Inferior parietal cortex (tissue), 1 donor: ENCODE data around the gene NAB1.
"Not testable (repeated sequence)": the region's sequence is repeated elsewhere in the genome, so short reads cannot be mapped to it uniquely, and the experiment has no call there.

Source experiments
- DNase-seq: peaks from one replicate; pipeline ENCODE4 v3.0.0-alpha.2; 2016; ENCODE audit errors: extremely low spot score

Gene NAB1

GRCh38 chr2:190670182-190670946, 21.5 kb downstream of the NAB1 start:
- DNase-seq, result no peak

DNA sequence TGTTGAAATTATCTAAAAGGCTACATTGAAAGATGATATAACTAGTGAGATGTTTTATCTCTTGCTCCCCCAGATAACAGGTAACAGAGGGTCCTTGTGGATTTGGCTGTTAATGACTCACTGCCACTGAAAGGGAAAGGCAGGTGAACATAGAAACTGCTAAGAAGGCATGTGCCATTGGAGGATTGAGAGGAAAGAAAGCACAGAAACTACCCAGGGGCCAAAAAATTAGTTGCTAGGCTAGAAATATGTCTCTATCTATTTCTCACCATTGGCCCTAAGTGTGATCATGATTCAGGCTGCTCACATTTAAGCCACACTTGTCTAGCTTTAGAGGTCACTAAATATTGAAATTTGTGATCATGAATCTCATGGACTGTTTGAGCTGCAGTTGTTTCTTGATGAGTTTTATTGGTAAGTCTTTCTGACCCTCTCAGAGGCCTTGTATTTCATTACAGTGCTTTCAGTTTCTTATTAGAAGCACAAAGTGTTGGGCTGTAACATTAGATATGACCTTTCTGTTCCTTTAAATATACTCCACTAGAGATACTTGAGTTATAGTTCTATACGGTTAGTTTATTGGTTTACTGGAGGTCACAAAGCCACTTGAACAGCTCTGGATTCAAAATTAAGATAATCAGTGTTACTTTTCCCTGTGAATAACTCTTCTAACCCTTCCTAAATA, 26.2 kb downstream of the NAB1 start:
- DNase-seq, result no peak

- no peak for DNase-seq
Observed at GRCh38 chr2:190677255-190677654, 28.4 kb downstream of the NAB1 start.

GRCh38 chr2:190678444-190679162, 29.7 kb downstream of the NAB1 start:
- peak; percentile 39 for DNase-seq

DNA sequence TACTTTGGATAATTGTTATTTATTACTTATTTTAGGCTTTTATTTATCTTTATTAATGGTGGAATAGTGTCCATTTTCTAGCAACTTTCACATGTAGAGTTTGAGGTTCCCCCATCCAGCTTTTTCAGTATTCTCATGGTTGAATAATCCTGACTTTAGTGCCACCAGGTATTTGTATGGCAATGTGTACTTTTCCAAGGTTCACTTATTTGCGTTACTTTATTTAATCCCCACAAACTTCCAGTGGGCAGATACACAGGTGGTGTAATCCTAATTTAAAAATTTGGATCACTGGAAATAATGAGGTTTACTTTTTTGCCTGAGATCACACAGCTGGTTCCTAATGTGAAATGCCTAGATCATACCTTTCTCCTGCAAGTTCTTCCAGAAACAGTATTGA, 30.5 kb downstream of the NAB1 start:
- DNase-seq, result no peak

DNA sequence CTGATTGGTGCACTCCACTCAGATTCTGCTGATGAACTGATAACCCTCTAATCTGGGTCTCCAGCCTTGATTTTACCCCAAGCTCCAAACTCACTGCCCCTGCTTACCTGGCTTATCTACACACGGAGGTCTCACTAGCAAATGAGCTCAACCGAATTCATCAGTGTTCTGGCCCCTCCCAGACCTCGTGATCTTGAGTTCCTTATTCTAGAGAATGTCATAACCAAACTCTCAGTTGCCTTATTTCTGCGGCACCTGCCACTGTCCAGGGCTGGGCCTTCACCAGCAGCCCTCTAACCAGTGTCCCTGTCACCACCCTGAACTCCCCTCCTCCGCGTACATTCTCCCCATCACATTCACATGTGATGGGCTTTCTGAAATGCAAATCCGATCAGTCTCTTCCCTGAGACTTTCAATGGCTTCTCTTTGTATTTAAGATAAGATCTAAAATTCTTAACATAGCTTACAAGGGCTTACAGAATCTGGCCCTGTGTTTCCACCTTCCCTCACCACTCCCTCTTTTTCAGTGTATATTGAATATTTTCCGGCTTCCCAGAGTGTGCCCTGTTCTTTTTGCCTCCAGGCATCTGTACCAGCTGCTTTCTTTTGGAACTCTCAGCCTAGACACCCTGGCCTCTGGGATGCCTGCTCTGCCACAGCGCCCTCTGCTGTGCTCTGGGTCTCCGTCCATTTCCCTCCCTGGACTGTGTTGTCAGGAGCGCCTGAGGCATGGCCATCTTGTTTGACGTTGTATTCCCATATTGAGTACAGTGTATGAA, 31.1 kb downstream of the NAB1 start:
- DNase-seq, result peak; percentile 62

DNA sequence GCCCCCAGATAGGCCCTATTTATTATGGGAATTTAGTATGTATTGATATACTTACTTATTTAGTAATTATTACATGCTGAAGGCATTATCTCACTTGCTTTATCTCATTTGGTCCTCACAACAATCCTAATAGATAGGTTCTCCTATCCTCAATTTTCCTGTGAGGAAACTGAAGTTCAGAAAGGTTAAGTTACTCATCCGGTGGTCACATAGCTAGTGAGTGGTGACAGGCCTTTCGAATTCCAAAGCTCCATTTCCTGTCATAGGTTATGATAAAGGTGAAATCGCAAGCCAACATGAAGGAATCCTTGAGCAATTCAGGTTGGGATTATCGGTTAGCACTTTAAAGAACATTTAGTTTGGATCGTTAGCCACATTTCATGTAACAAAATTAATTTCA, 33.3 kb downstream of the NAB1 start:
- no peak for DNase-seq

- no peak for DNase-seq
Observed at GRCh38 chr2:190683802-190684201, 34.9 kb downstream of the NAB1 start.

DNA sequence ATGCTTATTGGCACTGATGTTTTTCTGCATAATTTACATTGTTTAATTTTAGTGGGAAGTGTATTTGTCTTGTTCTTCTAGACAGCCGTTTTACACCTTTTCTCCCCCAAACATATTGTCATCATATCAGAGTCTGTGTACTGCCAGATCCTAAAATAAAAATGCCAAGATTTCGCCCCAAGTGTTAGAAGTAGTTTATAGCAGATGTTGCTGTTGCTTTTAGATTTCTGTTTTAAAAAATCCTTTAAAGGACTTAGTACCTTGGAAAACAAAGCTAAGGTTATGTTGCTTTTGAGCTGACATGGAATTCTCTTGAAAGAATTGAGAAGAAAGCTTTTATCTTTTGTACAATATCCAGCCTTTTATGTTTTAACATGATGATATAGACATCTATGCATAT, 36.0 kb downstream of the NAB1 start:
- peak; percentile 61 for DNase-seq

GRCh38 chr2:190685333-190685732, 36.5 kb downstream of the NAB1 start:
- peak; percentile 38 for DNase-seq

- no peak for DNase-seq
Observed at GRCh38 chr2:190693533-190694232, 44.8 kb downstream of the NAB1 start.

GRCh38 chr2:190694479-190694878, 45.6 kb downstream of the NAB1 start:
- DNase-seq, result no peak

DNA sequence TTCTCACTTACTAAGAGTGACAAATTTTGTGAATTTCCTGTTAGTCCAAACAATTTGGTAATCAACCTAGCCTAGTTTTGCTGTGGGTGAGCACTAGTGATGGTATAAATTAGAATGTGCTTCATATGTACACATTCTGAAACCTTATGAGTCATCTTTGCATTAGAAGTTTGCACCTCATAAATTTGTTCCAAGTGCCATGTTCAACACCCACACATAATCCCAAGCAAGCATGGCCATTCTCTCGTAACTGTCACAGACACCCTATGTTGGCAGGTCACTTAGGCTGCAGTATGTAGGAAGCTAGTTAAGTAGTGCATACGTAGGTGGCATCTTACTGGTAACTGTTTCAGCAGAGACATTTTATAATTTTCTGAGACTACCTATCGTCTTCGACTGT, 46.9 kb downstream of the NAB1 start:
- no peak for DNase-seq

DNA sequence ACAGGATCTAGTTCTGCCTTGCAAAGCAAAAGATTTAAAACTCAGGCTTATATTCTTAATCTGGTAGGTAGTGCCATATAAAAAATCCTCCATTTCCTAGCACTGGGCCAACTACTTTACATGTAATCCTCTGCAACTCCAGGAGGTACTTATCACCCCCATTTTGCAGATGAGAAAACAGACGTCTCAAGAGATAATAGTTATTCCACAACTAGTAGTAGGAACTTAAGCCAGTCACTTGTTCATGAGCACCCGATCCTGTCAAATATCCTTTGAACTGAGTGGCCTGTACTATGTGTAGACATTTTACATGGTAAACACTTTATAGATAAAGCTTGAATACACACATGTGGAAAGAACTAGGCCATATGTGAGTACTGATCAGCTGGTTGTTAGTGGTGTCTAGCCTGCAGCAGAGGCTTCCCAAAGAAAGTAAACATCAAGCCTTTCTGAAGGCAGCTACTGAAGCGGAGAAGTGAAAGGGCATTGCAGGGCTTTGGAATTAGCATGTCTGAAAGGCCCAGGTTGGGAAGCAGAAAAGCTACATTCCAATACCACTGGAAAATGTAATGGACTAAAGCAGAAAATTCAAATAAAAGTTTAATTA, 48.0 kb downstream of the NAB1 start:
- no peak for DNase-seq

- no peak for DNase-seq
Observed at GRCh38 chr2:190697421-190697820, 48.5 kb downstream of the NAB1 start.

DNA sequence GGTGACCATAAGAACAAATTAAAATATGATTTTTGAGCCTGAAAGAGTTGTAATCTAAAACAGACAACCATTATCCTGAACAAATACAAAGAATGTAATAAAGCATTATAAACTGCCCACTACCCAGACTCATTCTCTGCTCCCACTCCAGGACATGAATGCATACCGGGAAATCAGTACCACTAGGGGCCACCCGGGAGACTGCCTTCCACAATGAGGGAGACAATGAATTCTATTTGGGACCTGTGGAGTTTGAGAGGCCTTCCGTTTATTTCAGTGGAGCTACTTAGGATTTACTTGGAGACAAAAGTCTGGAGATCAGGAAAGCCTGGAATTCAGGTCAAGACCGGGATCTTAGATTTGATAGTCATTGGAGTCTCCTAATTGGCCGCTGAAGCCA, 50.0 kb downstream of the NAB1 start:
- DNase-seq, result no peak

GRCh38 chr2:190701586-190701985, 52.7 kb downstream of the NAB1 start:
- DNase-seq, result no peak

DNA sequence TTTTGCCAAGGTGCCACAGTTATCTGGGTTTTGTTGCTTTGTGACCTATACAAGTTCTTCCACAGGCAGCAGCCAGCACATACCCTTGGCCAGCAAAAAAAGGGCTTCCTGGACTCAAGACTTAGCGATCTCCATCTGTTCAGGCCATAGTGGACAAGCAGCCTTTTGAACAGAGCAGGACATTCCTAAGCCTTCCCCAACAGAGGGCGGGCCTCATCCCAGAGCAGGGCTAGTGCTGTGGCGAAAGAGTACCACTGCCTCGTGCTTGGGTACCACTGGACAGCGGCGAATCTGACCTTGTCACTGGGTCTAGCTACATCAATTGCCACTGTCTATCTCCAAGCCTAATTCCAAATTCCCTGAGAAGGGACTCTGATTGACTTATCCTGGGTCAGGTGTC, 56.4 kb downstream of the NAB1 start:
- no peak for DNase-seq

DNA sequence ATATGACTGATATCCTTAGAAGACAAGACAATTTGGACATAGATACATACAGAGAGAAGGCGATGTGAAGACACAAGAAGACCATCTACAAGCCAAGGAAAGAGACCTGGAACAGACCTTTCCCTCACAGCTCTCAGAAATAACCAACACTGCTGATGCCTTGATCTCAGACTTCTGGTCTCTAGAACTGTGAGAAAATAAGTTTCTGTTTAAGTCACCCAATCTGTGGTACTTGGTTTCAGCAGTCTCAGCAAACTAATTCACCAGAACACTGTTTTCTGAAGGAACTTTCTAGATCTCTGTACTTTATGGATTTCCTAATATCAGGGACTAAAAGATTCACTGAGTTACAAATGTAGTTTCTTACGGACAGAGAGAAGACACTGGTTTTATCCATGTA, 58.8 kb downstream of the NAB1 start:
- DNase-seq, result no peak

DNA sequence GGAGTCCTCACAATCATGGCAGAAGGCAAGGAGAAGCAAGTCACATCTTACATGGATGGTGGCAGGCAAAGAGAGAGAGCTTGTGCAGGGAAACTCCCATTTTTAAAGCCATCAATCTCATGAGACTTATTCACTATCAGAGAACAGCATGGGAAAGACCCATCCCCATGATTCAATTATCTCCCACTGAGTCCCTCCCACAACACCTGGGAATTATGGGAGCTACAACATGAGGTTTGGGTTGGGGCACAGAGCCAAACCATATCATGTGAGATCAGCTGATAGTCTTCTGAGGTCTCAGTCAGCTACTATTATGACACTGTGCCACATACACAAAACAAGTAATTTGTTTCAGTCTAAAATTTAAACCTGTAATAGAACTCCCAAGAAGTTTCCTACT, 59.8 kb downstream of the NAB1 start:
- DNase-seq, result not testable (repeated sequence)

GRCh38 chr2:190711069-190711468, 62.2 kb downstream of the NAB1 start:
- DNase-seq, result no peak
